Endothelial cell of umbilical vein (primary cell): ENCODE data around the gene SLC34A1. TPM values are rescaled to one million over a fixed set of nuclear protein-coding genes. Genes with fewer than 3 reads are reported as not detected.

Source experiments
- BruUV-seq: library from RNA; stranded (reverse); fragments of 400-500 nt; replicated peaks from 2 replicates; lab custom pipeline; 2021; lab: Mats Ljungman, UMichigan
- CTCF ChIA-PET: fragments of 300-600, 350-600 bp; sonication (Branson Sonifier 250); formaldehyde crosslinking; loops from one replicate; lab custom pipeline; 2021; ENCODE audit warnings: antibody characterized with exemption, inconsistent platforms; lab: Charles Lee
- POLR2A ChIA-PET: fragments of 300-600, 350-600 bp; sonication (Branson Sonifier 250); formaldehyde crosslinking; loops from one replicate; lab custom pipeline; 2021; ENCODE audit warnings: antibody characterized with exemption, inconsistent platforms; lab: Charles Lee
- DNase-seq: peaks from one replicate; pipeline ENCODE4 v3.0.0-alpha.2; 2011; ENCODE audit warnings: low read depth, low spot score
- FAIRE-seq: peaks from 2 replicates; lab custom pipeline; 2011; peaks lifted over from hg19 to GRCh38; lab: Jason Lieb, UNC
- H2AFZ ChIP-seq: 2 replicates; pipeline ENCODE4 v1.6.0; 2012; ENCODE audit warnings: low read depth, low read length, control low read depth, inconsistent platforms
- H3K27ac ChIP-seq: 2 replicates; pipeline ENCODE4 v1.5.1; 2011; ENCODE audit warnings: low read depth, mild to moderate bottlenecking, control low read depth, low read length, moderate library complexity; ENCODE audit not compliant: insufficient read depth
- H3K27me3 ChIP-seq, 2 experiments: 2 replicates each; pipeline versions ENCODE4 v1.6.0 to v1.6.1; 2011; ENCODE audit warnings: low read length in 2 of 2, mixed read lengths in 1 of 2; ENCODE audit not compliant: control insufficient read depth in 2 of 2, insufficient read depth in 2 of 2
- H3K36me3 ChIP-seq, 2 experiments: 2 replicates in 1 of 2; 3 replicates in 1 of 2; pipeline ENCODE4 v1.5.1; 2011; ENCODE audit warnings: low read length in 2 of 2, mild to moderate bottlenecking in 1 of 2, moderate library complexity in 1 of 2; ENCODE audit not compliant: control insufficient read depth in 2 of 2, insufficient read depth in 2 of 2; ENCODE audit errors: extremely low read depth in 1 of 2
- H3K4me1 ChIP-seq: 3 replicates; pipeline ENCODE4 v1.5.1; 2011; ENCODE audit warnings: mild to moderate bottlenecking, low read length; ENCODE audit not compliant: control insufficient read depth, insufficient read depth; ENCODE audit errors: extremely low read depth
- H3K4me2 ChIP-seq: 2 replicates; pipeline ENCODE4 v1.6.1; 2011; ENCODE audit warnings: low read length, control low read depth, mixed read lengths; ENCODE audit not compliant: insufficient read depth
- H3K4me3 ChIP-seq, 3 experiments: fragments of 200-600 bp in 1 of 3; sonication (generic), shearing (Covaris generic) in 1 of 3; replicated peaks in 1 of 3; 2 replicates each; pipeline ENCODE4 v1.5.1; 2011 to 2016; ENCODE audit warnings: control low read depth in 3 of 3, low read length in 3 of 3, mild to moderate bottlenecking in 2 of 3, inconsistent platforms in 1 of 3, low read depth in 1 of 3, moderate library complexity in 1 of 3; ENCODE audit not compliant: insufficient read depth in 1 of 3
- H3K79me2 ChIP-seq: 2 replicates; pipeline ENCODE4 v1.6.0; 2012; ENCODE audit warnings: low read length, inconsistent platforms; ENCODE audit not compliant: control insufficient read depth, insufficient read depth
- H3K9ac ChIP-seq: replicated peaks from 2 replicates; pipeline ENCODE3; 2011; ENCODE audit warnings: low read length, control low read depth; ENCODE audit not compliant: insufficient read depth; ENCODE audit errors: extremely low read depth
- H3K9me1 ChIP-seq: replicated peaks from 3 replicates; pipeline ENCODE4 v1.6.0; 2011; ENCODE audit warnings: mild to moderate bottlenecking, low read length; ENCODE audit not compliant: control insufficient read depth, insufficient read depth; ENCODE audit errors: extremely low read depth
- H3K9me3 ChIP-seq: replicated peaks from 2 replicates; pipeline ENCODE4 v1.5.1; 2012; ENCODE audit warnings: low read length, inconsistent platforms; ENCODE audit not compliant: control insufficient read depth, insufficient read depth
- H4K20me1 ChIP-seq: replicated peaks from 2 replicates; pipeline ENCODE3; 2011; ENCODE audit warnings: mild to moderate bottlenecking, low read length; ENCODE audit not compliant: control insufficient read depth, insufficient read depth; ENCODE audit errors: extremely low read depth
- JUN ChIP-seq: IDR thresholded peaks from 2 replicates; pipeline ENCODE4 v1.6.1; 2011; ENCODE audit warnings: borderline replicate concordance, low read depth; ENCODE audit not compliant: insufficient read length, insufficient read depth
- MYC ChIP-seq: IDR thresholded peaks from one replicate; pipeline ENCODE4 v1.6.1; 2011; ENCODE audit warnings: mild to moderate bottlenecking, low read depth, low read length
- dilution Hi-C: fragments of 300-500 bp; cut with MboI; formaldehyde crosslinking; loops from one replicate; pipeline ENCODE4 v1.15.0; 2019; ENCODE audit warnings: low sequenced_read_pairs; ENCODE audit not compliant: extremely low pct_ligation_motif_present
- intact Hi-C: fragments of 100-400 bp; cut with micrococcal nuclease; formaldehyde crosslinking; loops from one replicate; pipeline ENCODE4 v1.10.0; 2022
- polyA plus RNA-seq, 4 experiments: library from polyadenylated mRNA; depleted of rRNA in 3 of 4; stranded (reverse) in 3 of 4; unstranded in 1 of 4; fragments of >200 nt; gene quantifications; 2 replicates each; pipeline versions ENCODE4 v1.2.1 to v1.2.3, GENCODE V29; 2011 to 2012; ENCODE audit warnings: missing spikeins in 1 of 4
- total RNA-seq: library from RNA; stranded (reverse); gene quantifications from 2 replicates; pipeline ENCODE4 v1.2.3, GENCODE V29; 2021

Gene SLC34A1
- total and polyA plus RNA-seq, 2 donors (not counting 3 experiments of a cell fraction or from before 2014, with no cell fraction given): not detected

- intact Hi-C loops (no loop called here), dilution Hi-C loops (no loop called here)
- Histone ChIP-seq H3K4me2 (no peak overlapping the region), H3K9me3 (no peaks in the 10 kb centered on the region), H2AFZ (no peak overlapping the region), H3K27ac (no peak overlapping the region), H4K20me1 (no peaks in the 10 kb centered on the region), H3K9me1 (no peaks in the 10 kb centered on the region), H3K36me3 (peaks cover 0 to 5% of the 10 kb centered on the region in 2 experiments), H3K4me3 (no peak overlapping the region), H3K4me1 (peaks cover 4% of the 10 kb centered on the region), H3K79me2 (no peaks in the 10 kb centered on the region), H3K27me3 (no peaks in the 10 kb centered on the region), H3K9ac (no peak overlapping the region)
- CTCF ChIA-PET: interaction anchor here (1.0 to 2.1 kb wide), 4 partner anchors 13 to 72 kb away, joined by 3 to 11 read pairs (median 3); no protein-coding TSS in a partner anchor
- no peak for TF ChIP-seq MYC
- no TSS peak for BruUV-seq
- DNase-seq (no peak), FAIRE-seq (no peak)
- POLR2A ChIA-PET: no interaction called here
Measured at GRCh38 chr5:177442066-177442826, 58.0 kb downstream of the SLC34A1 start.

- no peaks in the 10 kb centered on the region for H3K79me2 ChIP-seq
- no peak overlapping the region for H3K27ac ChIP-seq
- no peaks in the 10 kb centered on the region for H3K27me3 ChIP-seq
- CTCF ChIA-PET: interaction anchor here (1.0 to 13.5 kb wide), 5 partner anchors 10 to 52 kb away, joined by 3 to 288 read pairs (median 11); partner anchors contain the start of gene PFN3
- intact Hi-C loops (no loop called here), dilution Hi-C loops (no loop called here)
- TF ChIP-seq JUN: no peak
- no peaks in the 10 kb centered on the region for H3K9me3 ChIP-seq
- no peak overlapping the region for H3K9ac ChIP-seq
- DNase-seq: no peak
- H3K36me3 ChIP-seq: peaks cover 0 to 5% of the 10 kb centered on the region in 2 experiments
- H3K4me1 ChIP-seq: peaks cover 13% of the 10 kb centered on the region
- H3K4me2 ChIP-seq: no peak overlapping the region
- H3K9me1 ChIP-seq: no peaks in the 10 kb centered on the region
- H4K20me1 ChIP-seq: no peaks in the 10 kb centered on the region
- FAIRE-seq: no peak
- POLR2A ChIA-PET: no interaction called here
- no peak overlapping the region for H3K4me3 ChIP-seq
- no TSS peak for BruUV-seq
- H2AFZ ChIP-seq: no peak overlapping the region
Measured at GRCh38 chr5:177443144-177443983, 59.1 kb downstream of the SLC34A1 start.
